Activated T-cell treated with anti-CD3 and anti-CD28 coated beads, Interleukin-2, amount 50 U/mL, for 72 hours (primary cell): ENCODE results near the gene SPATA31C1. TPM values are rescaled to one million over a fixed set of nuclear protein-coding genes. Genes with fewer than 3 reads are reported as not detected.
"Not testable (repeated sequence)": the region's sequence is repeated elsewhere in the genome, so short reads cannot be mapped to it uniquely, and the experiment has no call there.

Experiments
- ATAC-seq, 2 donors: fragments of 150-1000 bp; cut with Tn5 transposase; replicated peaks in 1 of 2; 2 replicates each; pipeline ENCODE4 v1.10.0; 2021; ENCODE audit warnings: moderate library complexity in 2 of 2, mild to moderate bottlenecking in 1 of 2
- DNase-seq, 2 donors: peaks; one replicate each; pipeline ENCODE4 v3.0.0; 2021 to 2022; ENCODE audit warnings: mixed read lengths in 1 of 2
- H3K27ac Mint-ChIP-seq: one replicate; pipeline ENCODE4 v1.8.0; 2022; ENCODE audit warnings: mild to moderate bottlenecking, moderate library complexity, mixed read lengths
- H3K27me3 Mint-ChIP-seq: one replicate; pipeline ENCODE4 v1.8.0; 2022; ENCODE audit warnings: low read depth, mixed read lengths
- H3K36me3 Mint-ChIP-seq, 2 donors: one replicate each; pipeline ENCODE4 v1.8.0; 2022; ENCODE audit warnings: mixed read lengths in 2 of 2, mild to moderate bottlenecking in 1 of 2; ENCODE audit not compliant: insufficient read depth in 2 of 2
- H3K4me1 Mint-ChIP-seq: one replicate; pipeline ENCODE4 v1.8.0; 2022; ENCODE audit warnings: low read depth, mixed read lengths
- H3K4me3 Mint-ChIP-seq, 2 donors: one replicate each; pipeline ENCODE4 v1.8.0; 2022; ENCODE audit warnings: mild to moderate bottlenecking in 2 of 2, mixed read lengths in 2 of 2, moderate library complexity in 2 of 2
- H3K9me3 Mint-ChIP-seq, 2 donors: one replicate each; pipeline ENCODE4 v1.8.0; 2022; ENCODE audit warnings: mixed read lengths in 2 of 2
- total RNA-seq, 2 donors: library from RNA; stranded (reverse); gene quantifications; one replicate each; pipeline ENCODE4 v1.2.3, GENCODE V29; 2022

The SPATA31C1 gene
- total RNA-seq, 2 donors from 2014 or later: not detected

- Mint-ChIP-seq H3K4me3 (no peak overlapping the region), H3K4me1 (no peaks in the 10 kb centered on the region), H3K9me3 (no peaks in the 10 kb centered on the region), H3K27me3 (no peaks in the 10 kb centered on the region), H3K27ac (no peak overlapping the region), H3K36me3 (peaks cover 2 to 4% of the 10 kb centered on the region in 2 donors)
- ATAC-seq (no peak), DNase-seq (no peak)
Observed at GRCh38 chr9:87889882-87890252, 27.9 kb upstream of the SPATA31C1 start.

- peaks cover 2 to 4% of the 10 kb centered on the region in 2 donors for H3K36me3 Mint-ChIP-seq
- H3K4me3 Mint-ChIP-seq: no peak overlapping the region
- ATAC-seq: no peak
- H3K9me3 Mint-ChIP-seq: no peaks in the 10 kb centered on the region
- no peaks in the 10 kb centered on the region for H3K4me1 Mint-ChIP-seq
- no peak overlapping the region for H3K27ac Mint-ChIP-seq
- DNase-seq: no peak
- H3K27me3 Mint-ChIP-seq: no peaks in the 10 kb centered on the region
Observed at GRCh38 chr9:87890837-87891236, 26.9 kb upstream of the SPATA31C1 start.

- no peak for DNase-seq
- Mint-ChIP-seq H3K9me3 (no peaks in the 10 kb centered on the region), H3K4me3 (no peak overlapping the region), H3K36me3 (peaks cover 2 to 4% of the 10 kb centered on the region in 2 donors), H3K27ac (no peak overlapping the region), H3K4me1 (no peaks in the 10 kb centered on the region), H3K27me3 (no peaks in the 10 kb centered on the region)
- no peak for ATAC-seq
Observed at GRCh38 chr9:87891754-87892153, 26.0 kb upstream of the SPATA31C1 start.

GRCh38 chr9:87892956-87893355 is 24.8 kb upstream of the SPATA31C1 start:
- Mint-ChIP-seq H3K27ac (no peak overlapping the region), H3K27me3 (peaks cover 9% of the 10 kb centered on the region), H3K4me3 (no peak overlapping the region), H3K36me3 (peaks cover 5 to 6% of the 10 kb centered on the region in 2 donors), H3K4me1 (no peaks in the 10 kb centered on the region), H3K9me3 (peaks cover 3% of the 10 kb centered on the region in 2 donors)
- DNase-seq (no peak), ATAC-seq (no peak)

GRCh38 chr9:87894998-87895625 is 22.6 kb upstream of the SPATA31C1 start:
- no peak overlapping the region for H3K4me3 Mint-ChIP-seq

GRCh38 chr9:87896891-87897290 is 20.9 kb upstream of the SPATA31C1 start:
- H3K9me3 Mint-ChIP-seq: peaks cover 5 to 10% of the 10 kb centered on the region in 2 donors
- no peak for ATAC-seq
- H3K4me1 Mint-ChIP-seq: no peaks in the 10 kb centered on the region
- peaks cover 22% of the 10 kb centered on the region for H3K27me3 Mint-ChIP-seq
- no peak overlapping the region for H3K27ac Mint-ChIP-seq
- peaks cover 5 to 8% of the 10 kb centered on the region in 2 donors for H3K36me3 Mint-ChIP-seq
- H3K4me3 Mint-ChIP-seq: no peak overlapping the region
- DNase-seq: no peak

More at GRCh38 chr9:87894998-87895625, 22.6 kb upstream of the SPATA31C1 start:
- Mint-ChIP-seq H3K4me1 (no peaks in the 10 kb centered on the region), H3K27ac (no peak overlapping the region), H3K9me3 (peaks cover 4% of the 10 kb centered on the region in 2 donors), H3K27me3 (peaks cover 21% of the 10 kb centered on the region), H3K36me3 (peaks cover 5 to 8% of the 10 kb centered on the region in 2 donors)
- DNase-seq (no peak), ATAC-seq (no peak)

GRCh38 chr9:87898151-87898550 is 19.6 kb upstream of the SPATA31C1 start:
- Mint-ChIP-seq H3K27me3 (peaks cover 22% of the 10 kb centered on the region), H3K27ac (no peak overlapping the region), H3K9me3 (peaks cover 5 to 10% of the 10 kb centered on the region in 2 donors), H3K36me3 (peaks cover 7 to 11% of the 10 kb centered on the region in 2 donors), H3K4me3 (no peak overlapping the region), H3K4me1 (no peaks in the 10 kb centered on the region)
- no peak for DNase-seq
- no peak for ATAC-seq

- H3K36me3 Mint-ChIP-seq, DNase-seq, ATAC-seq, H3K27ac Mint-ChIP-seq, H3K4me1 Mint-ChIP-seq, H3K4me3 Mint-ChIP-seq: not testable (repeated sequence)
- H3K27me3 Mint-ChIP-seq: peaks cover 27% of the 10 kb centered on the region
- H3K9me3 Mint-ChIP-seq: peaks cover 10 to 15% of the 10 kb centered on the region in 2 donors
Observed at GRCh38 chr9:87902371-87902770, 15.4 kb upstream of the SPATA31C1 start.

GRCh38 chr9:87909310-87910041 is 8.3 kb upstream of the SPATA31C1 start:
- no peak for DNase-seq
- no peak overlapping the region for H3K4me3 Mint-ChIP-seq
- H3K27me3 Mint-ChIP-seq: peaks cover 8% of the 10 kb centered on the region
- peaks cover 0 to 5% of the 10 kb centered on the region in 2 donors for H3K9me3 Mint-ChIP-seq
- no peaks in the 10 kb centered on the region for H3K36me3 Mint-ChIP-seq
- H3K27ac Mint-ChIP-seq: no peak overlapping the region
- ATAC-seq: peak in 1 of 2 donors; percentile 53
- H3K4me1 Mint-ChIP-seq: no peaks in the 10 kb centered on the region

GRCh38 chr9:87910821-87911220 is 6.9 kb upstream of the SPATA31C1 start:
- ATAC-seq (no peak), DNase-seq (no peak)
- Mint-ChIP-seq H3K4me1 (no peaks in the 10 kb centered on the region), H3K27ac (no peak overlapping the region), H3K4me3 (no peak overlapping the region), H3K36me3 (no peaks in the 10 kb centered on the region), H3K9me3 (no peaks in the 10 kb centered on the region), H3K27me3 (no peaks in the 10 kb centered on the region)

GRCh38 chr9:87919013-87919412 is 1.3 kb downstream of the SPATA31C1 start:
- H3K9me3 Mint-ChIP-seq, DNase-seq, H3K36me3 Mint-ChIP-seq, H3K4me1 Mint-ChIP-seq, H3K4me3 Mint-ChIP-seq, H3K27ac Mint-ChIP-seq, ATAC-seq, H3K27me3 Mint-ChIP-seq: not testable (repeated sequence)

GRCh38 chr9:87921561-87921960 is 3.8 kb downstream of the SPATA31C1 start:
- H3K27me3 Mint-ChIP-seq, DNase-seq, H3K27ac Mint-ChIP-seq, H3K9me3 Mint-ChIP-seq, H3K4me3 Mint-ChIP-seq, ATAC-seq, H3K4me1 Mint-ChIP-seq, H3K36me3 Mint-ChIP-seq: not testable (repeated sequence)

GRCh38 chr9:87923012-87923411 is 5.2 kb downstream of the SPATA31C1 start:
- H3K27me3 Mint-ChIP-seq, H3K9me3 Mint-ChIP-seq, H3K27ac Mint-ChIP-seq, H3K36me3 Mint-ChIP-seq, H3K4me3 Mint-ChIP-seq, H3K4me1 Mint-ChIP-seq, ATAC-seq: not testable (repeated sequence)
- DNase-seq: peak; percentile 8 to 22
